Measurements from ENCODE around the gene ZNF473.
"Not testable (repeated sequence)": the region's sequence is repeated elsewhere in the genome, so short reads cannot be mapped to it uniquely, and the experiment has no call there.

The ZNF473 gene

GRCh38 chr19:50099696-50100095 is 73.9 kb downstream of the ZNF473 start:
- not testable (repeated sequence) for DNase-seq (ENCODE audit: low read depth)

- DNase-seq (ENCODE audit: low read depth) = not testable (repeated sequence)
Observed at GRCh38 chr19:50100946-50101345, 75.1 kb downstream of the ZNF473 start.
